ENCODE results near the gene VSTM2B. TPM values are rescaled to one million over a fixed set of nuclear protein-coding genes. Genes with fewer than 3 reads are reported as not detected.
"Not testable (repeated sequence)": the region's sequence is repeated elsewhere in the genome, so short reads cannot be mapped to it uniquely, and the experiment has no call there.

VSTM2B gene
- total RNA-seq, 2 experiments from 2014 or later: not detected

- H3K9me3 Mint-ChIP-seq; CTCF ChIA-PET; DNase-seq; H3K4me3 Mint-ChIP-seq; H3K27ac Mint-ChIP-seq; H3K4me1 Mint-ChIP-seq (ENCODE audit: low read depth); H3K36me3 Mint-ChIP-seq; POLR2A ChIA-PET; intact Hi-C loops (cut with micrococcal nuclease): not testable (repeated sequence)
- H3K27me3 Mint-ChIP-seq: peaks cover 24% of the 10 kb centered on the region
Measured at GRCh38 chr19:29486961-29487360, 38.8 kb upstream of the VSTM2B start.

GRCh38 chr19:29487432-29487831 is 38.4 kb upstream of the VSTM2B start:
- Mint-ChIP-seq H3K36me3 (no peaks in the 10 kb centered on the region), H3K27me3 (peaks cover 21% of the 10 kb centered on the region), H3K4me3 (no peak overlapping the region), H3K4me1 (ENCODE audit: low read depth) (no peaks in the 10 kb centered on the region), H3K9me3 (no peaks in the 10 kb centered on the region), H3K27ac (no peak overlapping the region)
- CTCF ChIA-PET: no interaction called here
- POLR2A ChIA-PET: no interaction called here
- intact Hi-C loops (cut with micrococcal nuclease): no loop called here
- DNase-seq: no peak

GRCh38 chr19:29488316-29488715 is 37.5 kb upstream of the VSTM2B start:
- ChIA-PET POLR2A (no interaction called here), CTCF (interaction anchor here (1.3 kb wide), 1 partner anchor 9 kb away, joined by 3 read pairs; no protein-coding TSS in a partner anchor)

GRCh38 chr19:29489172-29489951 is 36.4 kb upstream of the VSTM2B start:
- peaks cover 16% of the 10 kb centered on the region for H3K27me3 Mint-ChIP-seq
- no peak overlapping the region for H3K27ac Mint-ChIP-seq
- H3K9me3 Mint-ChIP-seq: no peaks in the 10 kb centered on the region
- DNase-seq: no peak
- H3K4me1 Mint-ChIP-seq (ENCODE audit: low read depth): no peaks in the 10 kb centered on the region
- no peak overlapping the region for H3K4me3 Mint-ChIP-seq
- intact Hi-C loops (cut with micrococcal nuclease): no loop called here
- ChIA-PET CTCF (interaction anchor here (0.6 to 1.3 kb wide), 2 partner anchors 10 to 786 kb away, joined by 3 to 4 read pairs; no protein-coding TSS in a partner anchor), POLR2A (no interaction called here)
- H3K36me3 Mint-ChIP-seq: no peaks in the 10 kb centered on the region

More at GRCh38 chr19:29488316-29488715, 37.5 kb upstream of the VSTM2B start:
- no peak for DNase-seq
- intact Hi-C loops (cut with micrococcal nuclease): no loop called here
- H3K27ac Mint-ChIP-seq: no peak overlapping the region
- no peak overlapping the region for H3K4me3 Mint-ChIP-seq
- no peaks in the 10 kb centered on the region for H3K36me3 Mint-ChIP-seq
- peaks cover 16% of the 10 kb centered on the region for H3K27me3 Mint-ChIP-seq
- no peaks in the 10 kb centered on the region for H3K9me3 Mint-ChIP-seq
- no peaks in the 10 kb centered on the region for H3K4me1 Mint-ChIP-seq (ENCODE audit: low read depth)

DNA sequence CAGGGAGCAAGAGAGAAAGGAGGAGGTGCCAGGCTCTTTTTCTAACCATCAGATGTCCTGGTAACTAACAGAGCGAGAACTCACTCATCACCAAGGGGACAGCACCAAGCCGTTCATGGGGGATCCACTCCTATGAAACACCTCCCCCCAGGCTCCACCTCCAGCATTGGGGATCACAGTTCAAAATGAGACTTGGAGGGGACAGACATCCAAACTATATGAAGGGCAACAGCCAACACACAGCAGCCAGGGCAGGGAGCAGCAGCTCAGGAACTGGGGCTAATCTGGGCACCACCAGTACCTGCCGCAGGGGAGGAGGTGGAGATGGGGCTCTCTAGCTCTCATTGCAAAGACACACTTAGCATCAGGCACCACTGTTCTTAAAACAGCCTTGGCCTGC is 34.3 kb upstream of the VSTM2B start:
- ChIA-PET CTCF (no interaction called here), POLR2A (no interaction called here)
- no peaks in the 10 kb centered on the region for H3K9me3 Mint-ChIP-seq
- peaks cover 14% of the 10 kb centered on the region for H3K27me3 Mint-ChIP-seq
- no peaks in the 10 kb centered on the region for H3K4me1 Mint-ChIP-seq (ENCODE audit: low read depth)
- no peak overlapping the region for H3K27ac Mint-ChIP-seq
- no peak for DNase-seq
- no peaks in the 10 kb centered on the region for H3K36me3 Mint-ChIP-seq
- H3K4me3 Mint-ChIP-seq: no peak overlapping the region
- intact Hi-C loops (cut with micrococcal nuclease): no loop called here

DNA sequence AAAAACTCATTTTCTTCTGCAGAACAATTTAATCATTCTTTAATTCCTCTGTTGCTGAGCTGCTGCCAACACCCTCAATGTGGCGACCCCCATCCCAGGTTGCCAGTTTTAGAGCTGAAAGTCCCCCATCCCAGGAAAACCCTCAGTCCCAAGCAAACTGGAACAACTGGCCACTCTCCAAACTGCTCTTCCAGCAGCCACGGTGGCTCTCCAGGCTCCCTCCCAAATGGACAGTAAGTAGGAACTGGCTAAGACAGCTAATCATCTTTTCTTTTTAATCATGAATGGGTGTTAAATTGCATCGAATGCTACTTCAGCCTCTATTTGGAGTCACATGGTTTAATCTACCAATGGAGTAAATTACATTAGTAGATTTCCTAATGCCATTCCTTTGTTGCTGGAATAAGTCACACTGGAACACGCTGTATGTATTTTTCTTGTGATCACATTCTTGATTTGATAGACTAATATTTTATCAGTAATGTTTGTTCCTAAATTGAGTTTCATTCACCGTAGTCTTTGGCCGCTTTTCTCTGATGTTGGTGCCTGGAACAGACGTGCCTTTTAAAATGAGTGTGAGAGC is 33.7 kb upstream of the VSTM2B start:
- H3K4me3 Mint-ChIP-seq: no peak overlapping the region
- ChIA-PET POLR2A (no interaction called here), CTCF (no interaction called here)
- H3K36me3 Mint-ChIP-seq: no peaks in the 10 kb centered on the region
- H3K27me3 Mint-ChIP-seq: peaks cover 14% of the 10 kb centered on the region
- intact Hi-C loops (cut with micrococcal nuclease): no loop called here
- DNase-seq: no peak
- no peak overlapping the region for H3K27ac Mint-ChIP-seq
- H3K4me1 Mint-ChIP-seq (ENCODE audit: low read depth): no peaks in the 10 kb centered on the region
- H3K9me3 Mint-ChIP-seq: no peaks in the 10 kb centered on the region

DNA sequence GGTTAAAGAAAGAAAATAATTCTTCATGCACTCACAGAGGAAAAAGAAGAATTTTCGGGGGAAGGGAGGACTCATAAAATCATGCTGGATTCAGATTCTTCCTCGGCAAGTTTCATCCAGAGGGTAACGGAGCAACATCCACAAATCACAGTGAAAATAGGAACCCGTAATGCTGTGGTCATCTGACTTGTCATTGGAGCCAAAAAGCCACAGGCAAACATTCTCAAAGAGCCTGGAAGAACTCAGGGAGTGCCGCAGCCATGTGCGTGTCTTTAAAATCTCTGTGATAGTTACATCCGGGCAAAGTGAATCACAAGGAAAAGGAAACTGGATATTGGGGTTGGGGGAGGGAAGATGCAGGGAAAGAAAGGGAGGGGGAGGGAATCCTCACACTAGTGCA is 33.0 kb upstream of the VSTM2B start:
- ChIA-PET CTCF (no interaction called here), POLR2A (no interaction called here)
- no peak for DNase-seq
- intact Hi-C loops (cut with micrococcal nuclease): no loop called here
- Mint-ChIP-seq H3K27me3 (peaks cover 11% of the 10 kb centered on the region), H3K27ac (no peak overlapping the region), H3K36me3 (no peaks in the 10 kb centered on the region), H3K4me1 (ENCODE audit: low read depth) (no peaks in the 10 kb centered on the region), H3K4me3 (no peak overlapping the region), H3K9me3 (no peaks in the 10 kb centered on the region)

DNA sequence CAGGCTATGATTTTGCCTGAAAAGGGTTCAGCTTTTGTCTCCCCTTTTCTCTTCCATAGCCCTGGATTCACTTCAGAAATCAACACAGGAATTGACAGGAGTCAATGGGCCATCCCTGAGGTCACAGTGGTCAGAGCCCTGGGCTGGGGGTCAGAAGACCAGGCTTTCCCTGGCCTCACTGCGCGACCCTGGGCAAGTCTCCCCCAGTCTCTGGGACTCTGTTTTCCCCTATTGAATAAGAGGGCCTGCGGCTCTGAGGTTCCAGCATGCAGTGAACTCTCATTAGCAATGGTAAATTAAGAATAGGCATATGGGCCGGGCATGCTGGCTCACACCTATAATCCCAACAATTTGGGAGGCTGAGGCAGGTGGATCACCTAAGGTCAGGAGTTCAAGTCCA is 30.7 kb upstream of the VSTM2B start:
- Mint-ChIP-seq H3K9me3 (no peaks in the 10 kb centered on the region), H3K27ac (no peak overlapping the region), H3K27me3 (peaks cover 2% of the 10 kb centered on the region), H3K4me3 (no peak overlapping the region), H3K4me1 (ENCODE audit: low read depth) (no peaks in the 10 kb centered on the region), H3K36me3 (no peaks in the 10 kb centered on the region)
- intact Hi-C loops (cut with micrococcal nuclease): no loop called here
- POLR2A ChIA-PET: no interaction called here
- CTCF ChIA-PET: no interaction called here
- no peak for DNase-seq

GRCh38 chr19:29495901-29496441 is 29.8 kb upstream of the VSTM2B start:
- no peak for DNase-seq
- peaks cover 2% of the 10 kb centered on the region for H3K27me3 Mint-ChIP-seq
- CTCF ChIA-PET: interaction anchor here (0.6 kb wide), 1 partner anchor 323 kb away, joined by 3 read pairs; no protein-coding TSS in a partner anchor
- H3K4me3 Mint-ChIP-seq: no peak overlapping the region
- H3K9me3 Mint-ChIP-seq: no peaks in the 10 kb centered on the region
- intact Hi-C loops (cut with micrococcal nuclease): no loop called here
- H3K36me3 Mint-ChIP-seq: no peaks in the 10 kb centered on the region
- H3K4me1 Mint-ChIP-seq (ENCODE audit: low read depth): no peaks in the 10 kb centered on the region
- no peak overlapping the region for H3K27ac Mint-ChIP-seq
- POLR2A ChIA-PET: no interaction called here

GRCh38 chr19:29497241-29497640 is 28.6 kb upstream of the VSTM2B start:
- POLR2A ChIA-PET: no interaction called here
- Mint-ChIP-seq H3K4me1 (ENCODE audit: low read depth) (no peaks in the 10 kb centered on the region), H3K36me3 (no peaks in the 10 kb centered on the region), H3K27ac (no peak overlapping the region), H3K27me3 (no peaks in the 10 kb centered on the region), H3K4me3 (no peak overlapping the region), H3K9me3 (no peaks in the 10 kb centered on the region)
- no peak for DNase-seq
- CTCF ChIA-PET: no interaction called here
- intact Hi-C loops (cut with micrococcal nuclease): no loop called here

DNA sequence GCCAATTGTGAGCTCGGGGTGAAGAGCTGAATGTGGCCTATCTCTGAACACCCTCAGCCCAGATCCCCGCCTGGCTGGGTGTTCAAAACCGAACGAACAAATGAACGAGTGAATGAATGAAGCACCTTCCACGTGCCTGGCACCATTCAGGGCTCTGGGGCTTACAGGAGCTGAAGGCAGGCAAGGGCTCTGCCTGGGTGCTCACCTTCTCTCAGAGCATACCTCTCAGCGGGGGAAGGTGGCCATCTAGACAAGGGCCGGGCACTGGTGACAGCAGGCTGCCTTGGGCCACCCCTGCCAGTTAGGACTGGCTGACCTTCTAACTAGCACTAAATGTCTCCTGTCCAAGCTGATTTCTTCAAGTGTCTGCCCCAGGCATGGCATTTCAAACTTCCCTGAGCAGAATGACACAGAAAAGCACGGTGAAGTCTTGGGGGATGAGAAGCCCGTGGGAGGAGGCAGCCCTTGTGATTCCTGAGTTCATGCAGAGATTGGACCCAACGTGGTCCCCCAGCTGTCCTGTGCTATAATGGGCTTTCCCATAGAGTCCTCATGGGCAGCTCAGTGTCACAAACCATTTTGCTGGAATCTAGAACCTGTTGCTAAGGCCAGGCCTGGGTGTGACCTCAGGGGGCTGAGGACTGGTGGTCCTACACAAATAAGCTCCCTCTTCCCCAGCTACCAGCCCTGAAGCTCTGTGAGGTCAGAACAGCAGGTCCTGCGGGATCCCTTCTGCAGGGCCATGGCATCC is 27.9 kb upstream of the VSTM2B start:
- Mint-ChIP-seq H3K36me3 (no peaks in the 10 kb centered on the region), H3K4me1 (ENCODE audit: low read depth) (no peaks in the 10 kb centered on the region), H3K27ac (no peak overlapping the region), H3K27me3 (peaks cover 2% of the 10 kb centered on the region), H3K4me3 (no peak overlapping the region), H3K9me3 (no peaks in the 10 kb centered on the region)
- DNase-seq: no peak
- ChIA-PET CTCF (interaction anchor here (0.6 kb wide), 1 partner anchor 606 kb away, joined by 3 read pairs; no protein-coding TSS in a partner anchor), POLR2A (no interaction called here)
- intact Hi-C loops (cut with micrococcal nuclease): no loop called here

DNA sequence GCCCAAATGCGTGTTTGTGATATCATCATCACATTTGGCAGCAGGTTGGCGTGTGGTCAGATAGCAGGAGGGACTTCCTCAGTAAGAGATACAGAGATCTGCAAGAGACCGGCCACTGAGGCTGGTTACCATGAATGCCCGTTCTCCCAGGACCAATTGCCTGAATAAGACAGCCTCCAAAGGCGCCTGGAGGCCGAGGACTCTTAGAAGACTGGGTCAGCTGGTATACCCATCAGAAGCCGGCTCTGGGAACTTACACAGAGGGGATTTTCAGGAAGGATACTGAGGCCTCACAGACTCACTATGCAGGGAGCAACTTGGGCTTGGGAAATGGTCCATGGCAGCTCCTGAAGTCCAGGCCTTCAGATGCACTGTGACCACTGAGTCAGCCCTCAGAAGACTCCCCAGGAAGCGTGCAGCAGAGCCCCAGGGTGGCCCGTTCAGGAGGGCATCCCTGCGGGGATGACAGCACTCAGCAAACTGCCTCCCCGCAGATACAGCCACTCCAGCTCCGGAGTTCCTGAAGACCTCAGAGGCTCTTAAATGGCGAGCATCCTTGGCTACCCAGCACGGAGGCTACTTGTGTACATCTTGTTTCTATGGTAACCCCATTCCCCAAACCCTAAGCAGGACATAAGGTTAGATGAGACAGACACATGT is 26.4 kb upstream of the VSTM2B start:
- Mint-ChIP-seq H3K27ac (no peak overlapping the region), H3K4me3 (no peak overlapping the region), H3K4me1 (ENCODE audit: low read depth) (no peaks in the 10 kb centered on the region), H3K27me3 (peaks cover 2% of the 10 kb centered on the region), H3K9me3 (no peaks in the 10 kb centered on the region), H3K36me3 (no peaks in the 10 kb centered on the region)
- ChIA-PET CTCF (no interaction called here), POLR2A (no interaction called here)
- DNase-seq: no peak
- intact Hi-C loops (cut with micrococcal nuclease): no loop called here

Measured in activated CD4-positive, alpha-beta memory T cell treated with anti-CD3 and anti-CD28 coated beads for 36 hours (primary cell).